Right renal cortex interstitium (tissue), 3 donors: Measurements from ENCODE around the gene SPRN. TPM values are rescaled to one million over a fixed set of nuclear protein-coding genes. Genes with fewer than 3 reads are reported as not detected.

Experiments
- polyA plus RNA-seq, 3 donors: library from polyadenylated mRNA; unstranded; fragments of 120-200 nt; gene quantifications; one replicate each; pipeline ENCODE4 v1.2.1, GENCODE V29; 2013; ENCODE audit not compliant: insufficient read length in 3 of 3

The SPRN gene
- polyA plus RNA-seq, 3 donors: 2.7 to 3.5 (median 3.2) TPM

Other genes starting within 250 kb of the SPRN start
- gene UTF1, start 194.4 kb downstream of the SPRN start, polyA plus RNA-seq: not detected
- gene VENTX, start 186.8 kb downstream of the SPRN start, polyA plus RNA-seq: under 1 TPM; 0.04 to 0.17 (median 0.14) TPM
- 1 to 10 TPM; 1.0 to 1.6 (median 1.3) TPM for gene ADAM8, start 147.8 kb downstream of the SPRN start, polyA plus RNA-seq
- gene TUBGCP2, start 115.8 kb downstream of the SPRN start, polyA plus RNA-seq: 10 to 100 TPM; 53.6 to 60.4 (median 56.3) TPM
- 10 to 100 TPM; 33.1 to 42.2 (median 34.2) TPM for gene ZNF511, start 115.7 kb downstream of the SPRN start, polyA plus RNA-seq
- gene CALY, start 87.7 kb downstream of the SPRN start, polyA plus RNA-seq: not detected
- 1 to 10 TPM; 3.3 to 7.1 (median 5.7) TPM for gene PRAP1, start 77.3 kb downstream of the SPRN start, polyA plus RNA-seq
- gene FUOM, start 66.6 kb downstream of the SPRN start, polyA plus RNA-seq: 10 to 100 TPM; 13.3 to 19.7 (median 17.2) TPM
- 100 to 1,000 TPM; 120 to 146 (median 134) TPM for gene ECHS1, start 51.3 kb downstream of the SPRN start, polyA plus RNA-seq
- 1 to 10 TPM; 3.8 to 6.2 (median 4.2) TPM for gene PAOX, start 45.4 kb downstream of the SPRN start, polyA plus RNA-seq
- 10 to 100 TPM; 63.4 to 66.6 (median 65.1) TPM for gene MTG1, start 30.5 kb downstream of the SPRN start, polyA plus RNA-seq
- 1 to 10 TPM in 2 of 3 donors, under 1 TPM in 1; 0.98 to 1.2 (median 1.1) TPM for gene SCART1, start 29.3 kb upstream of the SPRN start, polyA plus RNA-seq
- gene CYP2E1, start 102.7 kb upstream of the SPRN start, polyA plus RNA-seq: under 1 TPM; 0.69 to 0.93 (median 0.76) TPM
- under 1 TPM; 0.10 to 0.26 (median 0.26) TPM for gene SYCE1, start 141.0 kb upstream of the SPRN start, polyA plus RNA-seq
- not detected for gene FRG2B, start 202.2 kb upstream of the SPRN start, polyA plus RNA-seq